ENCODE data around the gene PRKCA.

The PRKCA gene

GRCh38 chr17:66299711-66300110, 2.7 kb upstream of the PRKCA start:
- Histone ChIP-seq H3K27me3 (ENCODE audit: low read depth, low read length) (peaks cover 30% of the 10 kb centered on the region), H3K36me3 (replicated peaks; ENCODE audit: low read depth, low read length) (no peaks in the 10 kb centered on the region), H3K9me3 (ENCODE audit: insufficient read depth, low read length) (no peaks in the 10 kb centered on the region), H4K20me1 (ENCODE audit: insufficient read depth, low read length) (no peaks in the 10 kb centered on the region; the same call in 1 of the 2 replicates), H3K27ac (ENCODE audit: low read length) (no peak overlapping the region), H3K4me2 (ENCODE audit: low read length) (no peak overlapping the region), H2AFZ (ENCODE audit: low read depth, low read length) (no peak overlapping the region), H3K79me2 (ENCODE audit: low read length) (no peaks in the 10 kb centered on the region), H3K9ac (ENCODE audit: low read length) (no peak overlapping the region), H3K4me1 (ENCODE audit: low read length) (peaks cover 10% of the 10 kb centered on the region), H3K4me3 (ENCODE audit: low read length) (no peak overlapping the region)
- no peak for TF ChIP-seq EZH2phosphoT487 (IDR thresholded peaks at IDR 0.05; ENCODE audit: low read depth)
- TF ChIP-seq CTCF (IDR thresholded peaks at IDR 0.05; ENCODE audit: low read depth, low read length), result no peak

- Histone ChIP-seq H3K79me2 (ENCODE audit: low read length) (no peaks in the 10 kb centered on the region), H4K20me1 (ENCODE audit: insufficient read depth, low read length) (no peaks in the 10 kb centered on the region; the same call in 1 of the 2 replicates), H3K9me3 (ENCODE audit: insufficient read depth, low read length) (no peaks in the 10 kb centered on the region), H3K4me3 (ENCODE audit: low read length) (peak overlapping the region; percentile 91), H3K9ac (ENCODE audit: low read length) (no peak overlapping the region), H3K4me1 (ENCODE audit: low read length) (peaks cover 10% of the 10 kb centered on the region), H3K36me3 (replicated peaks; ENCODE audit: low read depth, low read length) (no peaks in the 10 kb centered on the region), H3K27ac (ENCODE audit: low read length) (no peak overlapping the region), H3K4me2 (ENCODE audit: low read length) (peak overlapping the region; percentile 94), H3K27me3 (ENCODE audit: low read depth, low read length) (peaks cover 30% of the 10 kb centered on the region), H2AFZ (ENCODE audit: low read depth, low read length) (no peak overlapping the region)
- TF ChIP-seq EZH2phosphoT487 (IDR thresholded peaks at IDR 0.05; ENCODE audit: low read depth) (no peak), CTCF (IDR thresholded peaks at IDR 0.05; ENCODE audit: low read depth, low read length) (no peak)
Observed at GRCh38 chr17:66300956-66301355, 1.5 kb upstream of the PRKCA start.

- Histone ChIP-seq H3K27me3 (ENCODE audit: low read depth, low read length) (peaks cover 30% of the 10 kb centered on the region), H3K4me3 (ENCODE audit: low read length) (peak overlapping the region; percentile 91), H3K9me3 (ENCODE audit: insufficient read depth, low read length) (no peaks in the 10 kb centered on the region), H3K79me2 (ENCODE audit: low read length) (no peaks in the 10 kb centered on the region), H3K4me1 (ENCODE audit: low read length) (peaks cover 10% of the 10 kb centered on the region), H4K20me1 (ENCODE audit: insufficient read depth, low read length) (no peaks in the 10 kb centered on the region; the same call in 1 of the 2 replicates), H2AFZ (ENCODE audit: low read depth, low read length) (peak overlapping the region; percentile 80), H3K4me2 (ENCODE audit: low read length) (peak overlapping the region; percentile 94), H3K9ac (ENCODE audit: low read length) (peak overlapping the region; percentile 64), H3K36me3 (replicated peaks; ENCODE audit: low read depth, low read length) (no peaks in the 10 kb centered on the region), H3K27ac (ENCODE audit: low read length) (no peak overlapping the region)
- TF ChIP-seq CTCF (IDR thresholded peaks at IDR 0.05; ENCODE audit: low read depth, low read length) (no peak), EZH2phosphoT487 (IDR thresholded peaks at IDR 0.05; ENCODE audit: low read depth) (no peak)
Observed at GRCh38 chr17:66301367-66301863, 998 bp upstream of the PRKCA start.

- Histone ChIP-seq H2AFZ (ENCODE audit: low read depth, low read length) (peak overlapping the region; percentile 88), H3K9ac (ENCODE audit: low read length) (peak overlapping the region; percentile 58), H3K4me1 (ENCODE audit: low read length) (peaks cover 10% of the 10 kb centered on the region), H4K20me1 (ENCODE audit: insufficient read depth, low read length) (no peaks in the 10 kb centered on the region; the same call in 1 of the 2 replicates), H3K79me2 (ENCODE audit: low read length) (no peaks in the 10 kb centered on the region), H3K36me3 (replicated peaks; ENCODE audit: low read depth, low read length) (no peaks in the 10 kb centered on the region), H3K4me3 (ENCODE audit: low read length) (peak overlapping the region; percentile 91), H3K27me3 (ENCODE audit: low read depth, low read length) (peaks cover 30% of the 10 kb centered on the region), H3K4me2 (ENCODE audit: low read length) (peak overlapping the region; percentile 96), H3K27ac (ENCODE audit: low read length) (no peak overlapping the region), H3K9me3 (ENCODE audit: insufficient read depth, low read length) (no peaks in the 10 kb centered on the region)
- TF ChIP-seq EZH2phosphoT487 (IDR thresholded peaks at IDR 0.05; ENCODE audit: low read depth), result no peak
- TF ChIP-seq CTCF (IDR thresholded peaks at IDR 0.05; ENCODE audit: low read depth, low read length), result no peak
Observed at GRCh38 chr17:66302761-66303626, 581 bp downstream of the PRKCA start.
